SK-MEL-5 (cell line): ENCODE results near the gene TENT5A. TPM values are rescaled to one million over a fixed set of nuclear protein-coding genes. Genes with fewer than 3 reads are reported as not detected.

Experiments used
- small RNA-seq, 2 experiments: library from RNA; depleted of rRNA; stranded (forward); fragments of <200 nt; gene quantifications; one replicate each; pipeline ENCODE3, GENCODE V24; 2014
- total RNA-seq: library from RNA; depleted of rRNA; stranded (reverse); fragments of >200 nt; shearing (Covaris generic); gene quantifications from 2 replicates; pipeline ENCODE4 v1.2.3, GENCODE V29; 2014

TENT5A gene
- total RNA-seq, 1 experiment from 2014 or later: 38.8 TPM

Small RNA genes within 50 kb of the gene (small RNA-seq; reads per million reads assigned to genes)
- gene AL078599.1: 0 reads per million in 2 experiments
- gene RF00156: 0 reads per million in 2 experiments
